Activated CD8-positive, alpha-beta T cell treated with anti-CD3 and anti-CD28 coated beads for 36 hours (primary cell): Measurements from ENCODE around the gene IFT122. TPM values are rescaled to one million over a fixed set of nuclear protein-coding genes. Genes with fewer than 3 reads are reported as not detected.

Experiments used
- ATAC-seq: fragments of 200-7000 bp; cut with Tn5 transposase; one replicate; pipeline ENCODE4 v1.10.0; 2021; ENCODE audit warnings: mild to moderate bottlenecking, moderate library complexity
- CTCF ChIA-PET: fragments of 350-600 bp; sonication (Branson Sonifier 250); formaldehyde crosslinking; loops from one replicate; lab custom pipeline; 2021; ENCODE audit warnings: antibody characterized with exemption; lab: Charles Lee
- POLR2A ChIA-PET: fragments of 350-600 bp; sonication (Branson Sonifier 250); formaldehyde crosslinking; loops from one replicate; lab custom pipeline; 2021; ENCODE audit warnings: antibody characterized with exemption; lab: Charles Lee
- DNase-seq: peaks from one replicate; pipeline ENCODE4 v3.0.0-alpha.2; 2020
- H3K27ac Mint-ChIP-seq: one replicate; pipeline ENCODE4 v1.8.0; 2021; ENCODE audit warnings: mild to moderate bottlenecking, mixed read lengths
- H3K27me3 Mint-ChIP-seq: one replicate; pipeline ENCODE4 v1.8.0; 2021; ENCODE audit warnings: mixed read lengths
- H3K36me3 Mint-ChIP-seq: one replicate; pipeline ENCODE4 v1.8.0; 2021; ENCODE audit warnings: low read depth, mixed read lengths
- H3K4me1 Mint-ChIP-seq: one replicate; pipeline ENCODE4 v1.8.0; 2021; ENCODE audit warnings: low read depth, mixed read lengths
- H3K4me3 Mint-ChIP-seq: one replicate; pipeline ENCODE4 v1.8.0; 2021; ENCODE audit warnings: mild to moderate bottlenecking, moderate library complexity, mixed read lengths
- H3K9me3 Mint-ChIP-seq: one replicate; pipeline ENCODE4 v1.8.0; 2021; ENCODE audit warnings: mixed read lengths
- CTCF ChIP-seq: fragments of 200-600 bp; IDR thresholded peaks from one replicate; pipeline ENCODE4 v1.8.0; 2022; ENCODE audit warnings: antibody characterized with exemption, mild to moderate bottlenecking
- intact Hi-C: fragments of 100-400 bp; cut with micrococcal nuclease; formaldehyde crosslinking; loops from one replicate; pipeline ENCODE4 v1.10.0; 2022
- total RNA-seq, 2 experiments: library from RNA; stranded (reverse); gene quantifications; one replicate each; pipeline ENCODE4 v1.2.3, GENCODE V29; 2021

The IFT122 gene
- total RNA-seq, 2 experiments from 2014 or later = 18.9 to 20.4 TPM

- TF ChIP-seq CTCF = no peak
- CTCF ChIA-PET = interaction anchor here (1.1 to 1.8 kb wide), 2 partner anchors 36 to 52 kb away, joined by 3 to 9 read pairs; no protein-coding TSS in a partner anchor
Observed at GRCh38 chr3:129435367-129435766, 4.7 kb upstream of the IFT122 start.

GRCh38 chr3:129439226-129439816 is 703 bp upstream of the IFT122 start:
- no peaks in the 10 kb centered on the region for H3K27me3 Mint-ChIP-seq
- ChIA-PET CTCF (interaction anchor here (1.7 to 2.8 kb wide), 5 partner anchors 10 to 56 kb away, joined by 4 to 11 read pairs (median 7); partner anchors contain the start of gene EFCAB12), POLR2A (interaction anchor here (1.0 to 4.7 kb wide), 6 partner anchors 8 to 126 kb away, joined by 3 to 35 read pairs (median 8); partner anchors contain the start of gene EFCAB12)
- TF ChIP-seq CTCF = no peak
- no peaks in the 10 kb centered on the region for H3K9me3 Mint-ChIP-seq
- peaks cover 25% of the 10 kb centered on the region for H3K36me3 Mint-ChIP-seq
- DNase-seq = peak; percentile 64
- H3K4me1 Mint-ChIP-seq = peaks cover 57% of the 10 kb centered on the region
- intact Hi-C loops = no loop called here
- peak; percentile 10 for ATAC-seq
- peak overlapping the region; percentile 83 for H3K4me3 Mint-ChIP-seq
- peak overlapping the region; percentile 89 for H3K27ac Mint-ChIP-seq

More at GRCh38 chr3:129435367-129435766, 4.7 kb upstream of the IFT122 start:
- DNase-seq (no peak), ATAC-seq (no peak)
- peaks cover 40% of the 10 kb centered on the region for H3K4me1 Mint-ChIP-seq
- no peaks in the 10 kb centered on the region for H3K9me3 Mint-ChIP-seq
- peak overlapping the region; percentile 6 for H3K27ac Mint-ChIP-seq
- intact Hi-C loops = no loop called here
- POLR2A ChIA-PET = interaction anchor here (1.0 to 1.7 kb wide), 2 partner anchors 36 to 161 kb away, joined by 3 to 4 read pairs; no protein-coding TSS in a partner anchor
- H3K27me3 Mint-ChIP-seq = no peaks in the 10 kb centered on the region
- H3K4me3 Mint-ChIP-seq = no peak overlapping the region
- H3K36me3 Mint-ChIP-seq = peaks cover 54% of the 10 kb centered on the region

- no peak for TF ChIP-seq CTCF
- H3K4me1 Mint-ChIP-seq = peaks cover 47% of the 10 kb centered on the region
Observed at GRCh38 chr3:129440618-129441190, 680 bp downstream of the IFT122 start.

GRCh38 chr3:129441215-129441614 is 1.2 kb downstream of the IFT122 start:
- ChIA-PET CTCF (interaction anchor here (1.3 to 2.8 kb wide), 4 partner anchors 12 to 187 kb away, joined by 3 to 11 read pairs (median 8); partner anchors contain the start of gene EFCAB12), POLR2A (interaction anchor here (1.0 to 4.7 kb wide), 5 partner anchors 9 to 327 kb away, joined by 3 to 35 read pairs (median 4); partner anchors contain the start of gene EFCAB12)
- no peak for DNase-seq
- H3K9me3 Mint-ChIP-seq = no peaks in the 10 kb centered on the region
- peak overlapping the region; percentile 83 for H3K4me3 Mint-ChIP-seq
- intact Hi-C loops = no loop called here
- no peak for TF ChIP-seq CTCF
- no peaks in the 10 kb centered on the region for H3K27me3 Mint-ChIP-seq
- peaks cover 43% of the 10 kb centered on the region for H3K4me1 Mint-ChIP-seq
- peak overlapping the region; percentile 89 for H3K27ac Mint-ChIP-seq
- peaks cover 16% of the 10 kb centered on the region for H3K36me3 Mint-ChIP-seq
- no peak for ATAC-seq

More at GRCh38 chr3:129440618-129441190, 680 bp downstream of the IFT122 start:
- Mint-ChIP-seq H3K4me3 (peak overlapping the region; percentile 83), H3K36me3 (peaks cover 18% of the 10 kb centered on the region), H3K27me3 (no peaks in the 10 kb centered on the region), H3K27ac (peak overlapping the region; percentile 89), H3K9me3 (no peaks in the 10 kb centered on the region)
- intact Hi-C loops = no loop called here
- CTCF ChIA-PET = interaction anchor here (1.3 to 2.8 kb wide), 5 partner anchors 12 to 187 kb away, joined by 3 to 11 read pairs (median 7); partner anchors contain the start of gene EFCAB12
- DNase-seq (no peak), ATAC-seq (no peak)
- POLR2A ChIA-PET = interaction anchor here (1.0 to 4.7 kb wide), 7 partner anchors 9 to 451 kb away, joined by 3 to 35 read pairs (median 5); partner anchors contain the start of gene EFCAB12
